NB4 (cell line): ENCODE measurements around the gene HSPB7.
"Not testable (repeated sequence)": the region's sequence is repeated elsewhere in the genome, so short reads cannot be mapped to it uniquely, and the experiment has no call there.

Source experiments
- MYC ChIP-seq: IDR thresholded peaks from 2 replicates; pipeline ENCODE4 v1.6.1; 2011; ENCODE audit warnings: low read depth, low read length
- POLR2A ChIP-seq: IDR thresholded peaks from 2 replicates; pipeline ENCODE4 v1.6.1; 2011; ENCODE audit warnings: mild to moderate bottlenecking; ENCODE audit not compliant: insufficient read length; ENCODE audit errors: extremely low read depth
- TF ChIP-seq, protein P1 (sequence below): IDR thresholded peaks from one replicate; pipeline ENCODE4 v1.5.1; 2012; ENCODE audit warnings: low read depth, low read length
- TF ChIP-seq, protein P2 (sequence below): IDR thresholded peaks from 2 replicates; pipeline ENCODE4 v1.6.1; 2011; ENCODE audit warnings: low read depth, low read length

DNA sequence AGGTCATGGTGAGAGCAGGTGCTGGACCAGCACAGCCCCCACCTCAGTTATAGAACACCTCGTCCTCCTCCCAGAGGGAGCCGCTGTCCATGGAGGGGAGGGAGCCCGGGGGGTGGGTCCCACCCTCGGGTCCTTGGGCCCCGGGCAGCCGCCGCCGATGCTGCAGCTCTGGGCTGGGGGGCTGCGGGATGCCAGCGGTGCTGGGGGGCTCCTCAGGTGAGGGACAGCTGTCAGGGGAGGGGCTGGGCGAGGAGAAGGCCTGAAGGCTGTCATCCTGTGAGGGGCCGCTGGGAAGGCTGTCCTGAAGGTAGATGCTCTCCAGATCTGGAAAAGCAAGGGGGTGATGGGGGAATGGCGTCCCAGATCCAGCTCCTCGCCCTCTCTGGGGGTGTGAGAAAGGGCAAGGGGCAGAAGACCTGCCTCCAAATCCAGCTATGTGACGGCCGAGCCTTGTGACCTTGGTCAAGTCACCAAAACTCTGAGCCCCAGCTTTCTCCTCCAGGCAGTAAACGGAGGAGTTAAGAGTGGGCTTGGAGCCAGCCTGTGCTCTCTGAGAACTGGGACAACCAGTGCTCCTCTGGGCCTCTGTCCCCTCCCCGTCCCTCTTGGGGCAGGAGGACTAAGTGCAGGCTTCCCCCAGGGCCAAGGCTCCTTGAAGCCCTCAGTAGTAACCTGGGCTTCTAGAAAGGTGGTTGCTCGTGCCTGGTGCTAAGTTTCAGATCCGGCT, 40.7 kb upstream of the HSPB7 start:
- TF ChIP-seq MYC, POLR2A: not testable (repeated sequence)
- TF ChIP-seq, protein P1, sequence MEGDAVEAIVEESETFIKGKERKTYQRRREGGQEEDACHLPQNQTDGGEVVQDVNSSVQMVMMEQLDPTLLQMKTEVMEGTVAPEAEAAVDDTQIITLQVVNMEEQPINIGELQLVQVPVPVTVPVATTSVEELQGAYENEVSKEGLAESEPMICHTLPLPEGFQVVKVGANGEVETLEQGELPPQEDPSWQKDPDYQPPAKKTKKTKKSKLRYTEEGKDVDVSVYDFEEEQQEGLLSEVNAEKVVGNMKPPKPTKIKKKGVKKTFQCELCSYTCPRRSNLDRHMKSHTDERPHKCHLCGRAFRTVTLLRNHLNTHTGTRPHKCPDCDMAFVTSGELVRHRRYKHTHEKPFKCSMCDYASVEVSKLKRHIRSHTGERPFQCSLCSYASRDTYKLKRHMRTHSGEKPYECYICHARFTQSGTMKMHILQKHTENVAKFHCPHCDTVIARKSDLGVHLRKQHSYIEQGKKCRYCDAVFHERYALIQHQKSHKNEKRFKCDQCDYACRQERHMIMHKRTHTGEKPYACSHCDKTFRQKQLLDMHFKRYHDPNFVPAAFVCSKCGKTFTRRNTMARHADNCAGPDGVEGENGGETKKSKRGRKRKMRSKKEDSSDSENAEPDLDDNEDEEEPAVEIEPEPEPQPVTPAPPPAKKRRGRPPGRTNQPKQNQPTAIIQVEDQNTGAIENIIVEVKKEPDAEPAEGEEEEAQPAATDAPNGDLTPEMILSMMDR: not testable (repeated sequence)
- TF ChIP-seq, protein P2, sequence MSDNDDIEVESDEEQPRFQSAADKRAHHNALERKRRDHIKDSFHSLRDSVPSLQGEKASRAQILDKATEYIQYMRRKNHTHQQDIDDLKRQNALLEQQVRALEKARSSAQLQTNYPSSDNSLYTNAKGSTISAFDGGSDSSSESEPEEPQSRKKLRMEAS: not testable (repeated sequence)
